GM12872 (cell line): ENCODE results near the gene KCNJ9.

Experiments
- CTCF ChIP-seq: IDR thresholded peaks from 3 replicates; pipeline ENCODE4 v1.5.1; 2011; ENCODE audit warnings: low read depth, mild to moderate bottlenecking, low read length, moderate library complexity; ENCODE audit not compliant: insufficient read depth

The KCNJ9 gene

GRCh38 chr1:160121388-160121787 is 40.0 kb downstream of the KCNJ9 start:
- TF ChIP-seq CTCF: no peak

- no peak for TF ChIP-seq CTCF
Observed at GRCh38 chr1:160122978-160123495, 41.7 kb downstream of the KCNJ9 start.

- no peak for TF ChIP-seq CTCF
Observed at GRCh38 chr1:160123726-160124125, 42.4 kb downstream of the KCNJ9 start.

- TF ChIP-seq CTCF: no peak
Observed at GRCh38 chr1:160124705-160125478, 43.6 kb downstream of the KCNJ9 start.

GRCh38 chr1:160125746-160126145 is 44.4 kb downstream of the KCNJ9 start:
- no peak for TF ChIP-seq CTCF

GRCh38 chr1:160127381-160127780 is 46.0 kb downstream of the KCNJ9 start:
- TF ChIP-seq CTCF: no peak

GRCh38 chr1:160127865-160128523 is 46.7 kb downstream of the KCNJ9 start:
- TF ChIP-seq CTCF: no peak
